K562 (cell line): ENCODE data around the gene SCYGR3.

Source experiments
- CREB1 ChIP-seq, 2 experiments: sonication (generic) in 1 of 2; formaldehyde crosslinking in 1 of 2; IDR thresholded peaks; 2 replicates each; pipeline versions ENCODE4 v1.6.1 to v1.8.0; 2012 to 2022; ENCODE audit warnings: inconsistent platforms in 1 of 2, mild to moderate bottlenecking in 1 of 2, missing genetic modification reagents in 1 of 2, moderate library complexity in 1 of 2
- HNRNPK ChIP-seq: fragments of 200-400 bp; formaldehyde crosslinking; IDR thresholded peaks from one replicate; pipeline ENCODE4 v1.6.1; 2018; ENCODE audit warnings: mild to moderate bottlenecking, low read depth, low read length; ENCODE audit not compliant: poor library complexity, severe bottlenecking
- ZNF24 ChIP-seq: fragments of 450-650 bp; IDR thresholded peaks from 2 replicates; pipeline ENCODE4 v1.6.1; 2016

DNA sequence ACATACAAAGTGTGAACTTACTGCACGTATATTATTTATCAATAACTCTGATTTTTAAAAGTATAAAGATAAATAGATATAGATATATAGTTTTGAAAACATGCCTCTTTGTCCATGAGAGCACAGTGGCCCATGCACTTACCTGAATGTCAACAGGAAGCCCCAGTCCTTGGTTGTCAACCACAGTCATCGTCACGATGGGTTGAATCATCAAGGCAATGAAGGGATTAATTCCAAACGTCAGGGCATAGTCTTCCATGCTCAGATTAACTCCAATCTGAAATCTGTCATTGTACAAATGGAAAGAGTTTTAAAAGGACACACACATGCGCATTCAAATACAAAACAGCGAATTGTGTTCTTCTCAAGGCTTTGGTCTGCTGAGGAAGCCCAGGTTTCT, 18.2 kb upstream of the SCYGR3 start:
- TF ChIP-seq CREB1 (IDR thresholded peaks at IDR 0.05) (no peak), CREB1 (CRISPR knock-in tag; IDR thresholded peaks at IDR 0.05) (no peak), HNRNPK (no peak), ZNF24 (no peak)
